Nephron progenitor cell (in vitro differentiated cells): ENCODE measurements around the gene ST6GALNAC3.
A peak's percentile ranks its signal among the peaks of the same experiment; 100 is the strongest.

Experiments
- DNase-seq: peaks from one replicate; pipeline ENCODE4 v3.0.0; 2021
- H3K27ac Mint-ChIP-seq: 2 replicates; pipeline ENCODE4 v1.8.0; 2021; ENCODE audit warnings: mild to moderate bottlenecking, moderate library complexity, mixed read lengths
- H3K27me3 Mint-ChIP-seq: 2 replicates; pipeline ENCODE4 v1.8.0; 2021; ENCODE audit warnings: mild to moderate bottlenecking, low read depth, mixed read lengths; ENCODE audit not compliant: poor library complexity
- H3K36me3 Mint-ChIP-seq: 2 replicates; pipeline ENCODE4 v1.8.0; 2021; ENCODE audit warnings: low read depth, mixed read lengths
- H3K4me1 Mint-ChIP-seq: 2 replicates; pipeline ENCODE4 v1.8.0; 2021; ENCODE audit warnings: mixed read lengths
- H3K4me3 Mint-ChIP-seq: 2 replicates; pipeline ENCODE4 v1.8.0; 2021; ENCODE audit warnings: mild to moderate bottlenecking, moderate library complexity, mixed read lengths
- H3K9me3 Mint-ChIP-seq: 2 replicates; pipeline ENCODE4 v1.8.0; 2021; ENCODE audit warnings: mild to moderate bottlenecking, moderate library complexity, mixed read lengths
- TF ChIP-seq, protein P1 (sequence below): fragments of 200-600 bp; sonication (generic); IDR thresholded peaks from 2 replicates; pipeline ENCODE4 v1.5.0; 2021; ENCODE audit warnings: antibody characterized with exemption

Gene ST6GALNAC3

DNA sequence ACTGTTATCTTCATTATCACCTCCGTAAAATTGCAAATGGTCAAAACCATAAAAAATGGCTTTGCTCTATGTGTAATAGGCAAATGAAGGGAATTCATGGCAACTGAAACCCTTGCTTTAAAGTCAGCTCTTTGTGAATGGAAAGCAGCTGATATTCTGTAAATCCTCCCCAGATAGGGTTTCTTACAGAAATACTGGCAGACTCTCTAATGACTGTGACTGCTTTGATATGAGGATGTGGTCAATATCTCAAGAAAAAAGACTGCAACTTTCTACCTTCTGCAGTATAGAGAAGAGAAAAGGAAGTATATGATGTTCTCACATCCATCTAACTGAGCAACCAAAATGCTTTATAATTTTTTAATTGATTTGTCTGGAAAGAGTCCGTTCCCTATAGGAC, 193.1 kb downstream of the ST6GALNAC3 start:
- Mint-ChIP-seq H3K4me3 (peak overlapping the region; percentile 37), H3K27me3 (no peaks in the 10 kb centered on the region), H3K27ac (peak overlapping the region; percentile 75), H3K4me1 (peaks cover 53% of the 10 kb centered on the region), H3K36me3 (no peaks in the 10 kb centered on the region), H3K9me3 (no peaks in the 10 kb centered on the region)
- no peak for DNase-seq
- TF ChIP-seq, protein P1, sequence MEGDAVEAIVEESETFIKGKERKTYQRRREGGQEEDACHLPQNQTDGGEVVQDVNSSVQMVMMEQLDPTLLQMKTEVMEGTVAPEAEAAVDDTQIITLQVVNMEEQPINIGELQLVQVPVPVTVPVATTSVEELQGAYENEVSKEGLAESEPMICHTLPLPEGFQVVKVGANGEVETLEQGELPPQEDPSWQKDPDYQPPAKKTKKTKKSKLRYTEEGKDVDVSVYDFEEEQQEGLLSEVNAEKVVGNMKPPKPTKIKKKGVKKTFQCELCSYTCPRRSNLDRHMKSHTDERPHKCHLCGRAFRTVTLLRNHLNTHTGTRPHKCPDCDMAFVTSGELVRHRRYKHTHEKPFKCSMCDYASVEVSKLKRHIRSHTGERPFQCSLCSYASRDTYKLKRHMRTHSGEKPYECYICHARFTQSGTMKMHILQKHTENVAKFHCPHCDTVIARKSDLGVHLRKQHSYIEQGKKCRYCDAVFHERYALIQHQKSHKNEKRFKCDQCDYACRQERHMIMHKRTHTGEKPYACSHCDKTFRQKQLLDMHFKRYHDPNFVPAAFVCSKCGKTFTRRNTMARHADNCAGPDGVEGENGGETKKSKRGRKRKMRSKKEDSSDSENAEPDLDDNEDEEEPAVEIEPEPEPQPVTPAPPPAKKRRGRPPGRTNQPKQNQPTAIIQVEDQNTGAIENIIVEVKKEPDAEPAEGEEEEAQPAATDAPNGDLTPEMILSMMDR, result no peak

- Mint-ChIP-seq H3K4me1 (peaks cover 54% of the 10 kb centered on the region), H3K4me3 (peak overlapping the region; percentile 37), H3K27ac (peak overlapping the region; percentile 75), H3K27me3 (no peaks in the 10 kb centered on the region), H3K36me3 (no peaks in the 10 kb centered on the region), H3K9me3 (no peaks in the 10 kb centered on the region)
- DNase-seq, result peak; percentile 43
- TF ChIP-seq, protein P1, result no peak
Measured at GRCh38 chr1:76268341-76268740, 193.8 kb downstream of the ST6GALNAC3 start.

DNA sequence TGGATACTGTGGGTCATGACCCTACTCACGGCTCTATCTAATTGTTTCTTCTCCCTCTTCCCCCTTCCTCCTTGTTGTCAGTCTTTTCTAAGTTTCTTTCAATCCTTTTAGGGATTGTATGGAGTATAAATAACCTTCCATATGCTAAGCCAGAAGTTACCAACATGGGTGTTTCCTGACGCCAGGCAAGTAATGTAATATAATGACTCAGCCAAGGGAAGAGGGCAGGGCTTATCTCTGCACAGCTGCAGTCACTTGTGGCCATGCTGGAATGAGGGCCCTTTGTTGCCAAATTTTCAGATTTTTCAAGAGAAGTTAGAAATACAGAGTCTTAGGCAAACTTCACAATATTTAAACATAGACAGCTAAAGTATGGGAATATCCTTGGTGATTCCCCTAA, 194.6 kb downstream of the ST6GALNAC3 start:
- no peak for DNase-seq
- H3K4me3 Mint-ChIP-seq, result no peak overlapping the region
- H3K27ac Mint-ChIP-seq, result peak overlapping the region; percentile 65
- H3K4me1 Mint-ChIP-seq, result peaks cover 55% of the 10 kb centered on the region
- H3K9me3 Mint-ChIP-seq, result no peaks in the 10 kb centered on the region
- TF ChIP-seq, protein P1, result no peak
- no peaks in the 10 kb centered on the region for H3K36me3 Mint-ChIP-seq
- no peaks in the 10 kb centered on the region for H3K27me3 Mint-ChIP-seq

- Mint-ChIP-seq H3K9me3 (no peaks in the 10 kb centered on the region), H3K27me3 (no peaks in the 10 kb centered on the region), H3K27ac (no peak overlapping the region), H3K36me3 (no peaks in the 10 kb centered on the region), H3K4me3 (no peak overlapping the region), H3K4me1 (peaks cover 42% of the 10 kb centered on the region)
- DNase-seq, result no peak
- TF ChIP-seq, protein P1, result no peak
Measured at GRCh38 chr1:76274302-76274701, 199.8 kb downstream of the ST6GALNAC3 start.

GRCh38 chr1:76274718-76275117, 200.2 kb downstream of the ST6GALNAC3 start:
- Mint-ChIP-seq H3K4me3 (no peak overlapping the region), H3K4me1 (peaks cover 42% of the 10 kb centered on the region), H3K36me3 (no peaks in the 10 kb centered on the region), H3K9me3 (no peaks in the 10 kb centered on the region), H3K27ac (no peak overlapping the region), H3K27me3 (peaks cover 2% of the 10 kb centered on the region)
- TF ChIP-seq, protein P1, result no peak
- DNase-seq, result no peak

DNA sequence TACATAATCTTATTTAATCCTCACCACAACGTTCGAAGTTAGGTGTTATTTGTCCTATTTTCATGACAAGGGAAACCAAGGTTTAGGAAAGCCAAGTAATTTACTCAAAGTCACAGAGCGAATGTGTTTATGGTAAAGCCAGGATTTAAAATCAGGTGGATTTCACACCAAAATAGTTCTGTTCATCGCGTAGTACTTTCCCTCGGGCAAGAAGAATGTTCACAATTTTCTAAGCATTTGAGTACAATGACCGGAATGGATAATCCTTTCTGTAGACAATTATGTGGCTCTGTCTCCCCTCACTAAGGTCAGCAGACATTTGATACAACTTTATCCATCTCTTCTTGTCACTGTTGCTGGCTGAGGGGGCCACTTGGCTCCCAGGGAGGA, 204.2 kb downstream of the ST6GALNAC3 start:
- H3K9me3 Mint-ChIP-seq, result no peaks in the 10 kb centered on the region
- TF ChIP-seq, protein P1, result no peak
- DNase-seq, result no peak
- H3K36me3 Mint-ChIP-seq, result no peaks in the 10 kb centered on the region
- H3K4me3 Mint-ChIP-seq, result no peak overlapping the region
- H3K27me3 Mint-ChIP-seq, result peaks cover 3% of the 10 kb centered on the region
- peaks cover 44% of the 10 kb centered on the region for H3K4me1 Mint-ChIP-seq
- H3K27ac Mint-ChIP-seq, result peak overlapping the region; percentile 98
